ENCODE results near the gene NKAIN2. TPM values are rescaled to one million over a fixed set of nuclear protein-coding genes. Genes with fewer than 3 reads are reported as not detected.
"Not testable (repeated sequence)": the region's sequence is repeated elsewhere in the genome, so short reads cannot be mapped to it uniquely, and the experiment has no call there.

The NKAIN2 gene
- total RNA-seq, 1 donor from 2014 or later = not detected

DNA sequence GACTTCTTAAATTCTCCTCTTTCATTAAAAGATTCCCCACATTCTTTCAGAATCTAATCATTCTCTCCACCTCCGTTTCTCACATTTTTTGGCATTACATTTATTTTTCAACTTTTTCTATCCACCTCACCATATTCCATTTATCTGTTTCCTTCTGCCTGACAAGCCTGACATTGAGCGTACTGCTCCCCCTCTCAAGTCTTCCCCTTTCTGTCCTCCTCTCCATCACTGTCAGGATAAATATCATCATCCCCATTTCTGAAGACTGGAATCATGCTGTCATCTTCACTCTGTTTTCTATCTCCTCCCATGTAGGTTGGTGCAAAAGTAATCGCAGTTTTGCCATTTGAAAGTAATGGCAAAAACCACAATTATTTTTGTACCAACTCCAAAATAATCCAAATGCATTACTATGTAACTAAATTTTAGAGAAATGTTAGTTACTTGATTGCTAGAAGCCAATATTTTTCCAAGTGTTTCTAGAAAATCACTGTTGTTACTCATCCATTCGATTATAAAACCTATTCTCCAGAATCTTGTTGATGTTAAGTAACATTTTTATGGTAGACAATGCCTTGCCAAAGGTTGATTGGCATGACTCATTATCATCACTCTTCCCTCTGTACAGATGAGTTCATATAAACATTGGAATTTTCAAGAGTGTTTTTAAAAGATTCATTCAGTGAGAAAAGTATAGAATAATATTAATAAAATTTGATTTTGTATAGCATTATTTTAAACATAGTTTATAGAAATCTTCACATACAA is 866.2 kb downstream of the NKAIN2 start:
- intact Hi-C loops (cut with micrococcal nuclease) = no loop called here

GRCh38 chr6:124670801-124671200 is 867.1 kb downstream of the NKAIN2 start:
- intact Hi-C loops (cut with micrococcal nuclease) = no loop called here

DNA sequence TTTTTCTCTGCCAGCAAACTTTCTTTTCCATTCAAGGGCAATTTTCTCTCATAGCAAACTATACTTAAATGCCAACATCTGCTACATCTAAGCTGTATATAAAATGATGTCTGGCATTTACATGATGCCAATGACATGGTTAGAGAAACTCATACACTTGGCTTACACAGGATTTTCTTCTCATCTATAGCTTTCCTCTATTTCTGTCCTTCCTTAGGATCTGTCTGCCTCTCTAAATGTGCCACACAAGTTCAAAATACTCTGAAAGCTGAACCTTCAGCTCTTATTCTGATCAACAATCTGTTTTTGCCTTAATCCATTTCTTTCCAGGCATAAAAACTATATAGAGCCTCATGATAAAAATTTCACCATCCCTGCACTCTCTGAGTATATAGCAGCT is 867.7 kb downstream of the NKAIN2 start:
- intact Hi-C loops (cut with micrococcal nuclease) = no loop called here

GRCh38 chr6:124674042-124674441 is 870.4 kb downstream of the NKAIN2 start:
- intact Hi-C loops (cut with micrococcal nuclease) = no loop called here

DNA sequence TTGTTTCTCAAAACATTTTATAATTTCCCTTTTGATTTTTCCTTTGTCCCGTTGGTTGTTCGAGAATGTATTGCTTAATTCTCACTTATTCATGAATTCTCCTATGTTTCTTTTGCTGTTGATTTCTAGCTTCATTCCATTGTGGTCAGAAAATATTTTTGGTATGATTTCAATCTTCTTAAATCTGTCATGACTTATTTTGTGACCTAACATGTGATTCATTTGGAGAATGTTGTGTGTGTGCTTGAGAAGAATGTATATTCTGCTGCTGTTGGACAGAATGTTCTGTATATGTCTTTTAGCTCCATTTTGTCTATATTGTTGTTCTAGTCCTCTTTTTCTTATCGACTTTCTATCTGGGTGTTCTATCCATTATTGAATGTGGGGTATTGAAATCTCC is 872.4 kb downstream of the NKAIN2 start:
- intact Hi-C loops (cut with micrococcal nuclease) = no loop called here

DNA sequence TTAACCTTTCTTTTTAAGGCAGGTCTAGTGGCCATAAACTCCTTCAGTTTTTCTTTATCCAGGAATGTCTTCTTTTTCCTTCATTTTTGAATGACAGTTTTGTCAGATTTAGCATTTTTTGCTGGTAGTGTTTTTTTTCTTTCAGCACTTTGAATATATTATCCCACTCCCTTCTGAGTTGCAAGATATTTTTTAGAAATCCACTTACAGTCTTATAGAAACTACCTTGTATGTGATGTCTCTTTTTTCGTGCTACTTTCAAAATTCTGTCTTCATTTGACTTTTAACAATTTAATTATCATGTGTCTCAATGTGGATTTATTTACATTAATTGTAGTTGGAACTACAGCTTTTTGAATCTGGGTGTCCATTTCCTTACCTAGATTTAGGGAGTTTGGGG is 874.2 kb downstream of the NKAIN2 start:
- intact Hi-C loops (cut with micrococcal nuclease) = no loop called here

DNA sequence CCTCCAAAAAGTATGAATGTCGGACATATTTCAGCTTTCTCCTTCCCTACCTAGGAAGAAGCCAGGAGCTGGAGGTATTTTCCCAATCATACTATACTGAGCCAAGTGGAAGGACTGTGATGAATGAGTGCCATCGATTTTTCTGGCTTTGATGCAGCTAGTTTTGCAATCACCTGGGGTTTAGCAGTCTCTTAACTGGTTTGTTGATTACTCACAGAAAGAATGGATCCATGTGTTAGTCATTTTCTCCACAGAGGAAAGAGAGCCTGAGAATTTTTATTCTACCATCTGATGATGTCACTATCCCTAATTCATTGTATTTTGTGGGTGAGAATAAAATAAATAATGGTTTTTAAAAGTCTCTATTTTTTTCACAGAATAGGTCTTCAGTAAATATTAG is 875.7 kb downstream of the NKAIN2 start:
- intact Hi-C loops (cut with micrococcal nuclease) = no loop called here

- intact Hi-C loops (cut with micrococcal nuclease) = no loop called here
These were observed 879.1 kb downstream of the NKAIN2 start for GRCh38 chr6:124682751-124683150.

DNA sequence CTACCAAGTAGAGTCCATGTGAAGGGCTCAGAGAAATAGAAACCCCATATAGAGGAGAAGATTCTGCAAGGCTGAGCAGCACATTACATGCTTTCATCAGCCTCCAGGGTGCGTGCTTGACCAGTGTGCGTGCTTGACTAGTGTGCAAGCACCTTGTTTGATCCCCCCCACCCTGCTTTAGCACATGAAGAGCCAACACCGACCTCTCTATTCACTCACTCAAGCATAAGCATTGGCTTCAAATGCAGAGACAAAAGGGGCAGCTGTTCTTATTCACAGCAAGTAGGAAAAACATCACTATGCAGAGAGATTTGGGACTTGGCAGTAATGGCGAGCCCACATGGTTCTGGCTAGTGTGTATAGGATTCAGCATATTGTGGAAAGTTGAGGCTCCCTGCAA is 879.8 kb downstream of the NKAIN2 start:
- intact Hi-C loops (cut with micrococcal nuclease) = no loop called here

- intact Hi-C loops (cut with micrococcal nuclease) = no loop called here
These were observed 881.0 kb downstream of the NKAIN2 start for GRCh38 chr6:124684621-124685020.

GRCh38 chr6:124688369-124688768 is 884.7 kb downstream of the NKAIN2 start:
- intact Hi-C loops (cut with micrococcal nuclease) = no loop called here

- intact Hi-C loops (cut with micrococcal nuclease) = loop anchor here (10.0 kb wide), 1 partner anchor 51 kb away; no protein-coding TSS in a partner anchor
These were observed 890.6 kb downstream of the NKAIN2 start for GRCh38 chr6:124694139-124694705.

DNA sequence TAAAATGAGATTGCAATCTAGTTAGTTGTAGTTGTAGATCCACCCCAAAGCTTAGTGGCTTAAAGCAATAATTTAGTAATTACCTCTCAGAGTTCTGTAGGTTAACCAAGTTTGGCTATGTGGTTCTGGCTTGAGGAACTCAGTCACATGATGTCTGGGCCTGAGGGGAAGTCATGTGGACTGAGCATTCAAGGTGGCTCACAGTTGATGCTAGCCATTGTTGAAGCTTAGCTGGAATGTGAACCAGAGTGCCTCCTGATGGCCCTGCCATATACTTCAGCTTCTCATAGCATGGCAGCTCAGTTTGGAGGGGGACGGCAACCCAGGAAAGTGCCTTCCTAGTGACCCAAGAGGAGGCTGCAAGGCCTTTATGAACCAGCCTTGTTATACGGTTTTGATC is 895.4 kb downstream of the NKAIN2 start:
- intact Hi-C loops (cut with micrococcal nuclease) = loop anchor here (10.0 kb wide), 1 partner anchor 46 kb away; no protein-coding TSS in a partner anchor

- intact Hi-C loops (cut with micrococcal nuclease) = no loop called here
These were observed 899.9 kb downstream of the NKAIN2 start for GRCh38 chr6:124703541-124703940.

- intact Hi-C loops (cut with micrococcal nuclease) = not testable (repeated sequence)
These were observed 908.9 kb downstream of the NKAIN2 start for GRCh38 chr6:124712532-124712931.

- intact Hi-C loops (cut with micrococcal nuclease) = no loop called here
These were observed 911.1 kb downstream of the NKAIN2 start for GRCh38 chr6:124714728-124715127.

DNA sequence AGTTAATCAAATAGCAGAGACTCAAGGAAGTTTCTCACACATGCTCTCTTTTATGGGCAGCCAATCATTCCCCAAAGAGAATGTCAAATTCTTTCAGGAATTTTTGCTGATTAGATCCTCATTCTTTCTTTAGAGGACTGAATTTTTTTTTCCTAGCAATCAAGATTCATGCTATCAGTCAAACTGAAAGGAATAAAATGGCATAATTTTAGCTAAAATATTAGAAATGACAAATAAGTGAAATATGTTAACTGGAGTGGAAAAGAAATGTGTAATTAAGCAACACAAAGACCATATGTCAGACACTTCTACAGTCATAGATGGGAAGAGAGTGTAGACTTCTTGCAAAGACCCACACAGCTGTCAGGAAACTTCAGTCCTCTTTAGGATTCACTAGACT is 916.2 kb downstream of the NKAIN2 start:
- intact Hi-C loops (cut with micrococcal nuclease) = no loop called here

GRCh38 chr6:124721331-124721730 is 917.7 kb downstream of the NKAIN2 start:
- intact Hi-C loops (cut with micrococcal nuclease) = no loop called here

- intact Hi-C loops (cut with micrococcal nuclease) = no loop called here
These were observed 918.6 kb downstream of the NKAIN2 start for GRCh38 chr6:124722141-124722878.

- intact Hi-C loops (cut with micrococcal nuclease) = no loop called here
These were observed 920.0 kb downstream of the NKAIN2 start for GRCh38 chr6:124723671-124724070.

DNA sequence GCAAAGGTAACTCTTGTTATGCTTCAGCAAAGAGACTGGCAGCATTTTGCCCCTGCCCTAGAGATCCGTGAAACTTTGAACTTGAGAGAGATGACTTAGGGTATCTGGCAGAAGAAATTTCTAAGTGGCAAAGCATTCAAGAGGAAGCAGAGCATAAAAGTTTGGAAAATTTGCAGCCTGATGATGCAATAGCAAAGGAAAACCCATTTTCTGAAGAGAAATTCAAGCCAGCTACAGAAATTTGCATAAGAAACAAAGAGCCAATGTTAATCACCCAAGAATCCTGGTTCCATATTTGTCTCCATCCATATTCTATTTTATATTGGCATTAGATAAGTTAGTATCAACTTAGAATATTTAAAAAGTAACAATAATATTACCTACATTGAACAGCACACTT is 934.1 kb downstream of the NKAIN2 start:
- intact Hi-C loops (cut with micrococcal nuclease) = not testable (repeated sequence)

DNA sequence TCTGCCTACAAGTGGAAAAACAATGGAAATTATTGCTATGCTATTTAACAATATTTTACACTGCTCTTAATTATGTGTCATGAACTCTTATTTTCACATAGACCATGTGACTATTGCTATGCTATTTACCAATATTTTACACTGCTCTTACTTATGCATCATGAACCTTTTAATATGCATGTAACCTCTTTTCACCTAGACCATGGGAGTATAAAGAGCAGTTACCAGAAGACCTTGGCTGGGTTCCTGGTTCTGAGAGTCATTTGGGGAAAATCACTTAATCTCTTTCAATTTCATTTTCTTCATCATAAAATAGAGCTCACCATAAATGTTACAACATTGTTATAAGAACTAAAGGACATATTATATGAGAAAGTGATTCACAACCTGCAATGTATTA is 934.8 kb downstream of the NKAIN2 start:
- intact Hi-C loops (cut with micrococcal nuclease) = no loop called here
